ENCODE data around the gene GALT. TPM values are rescaled to one million over a fixed set of nuclear protein-coding genes. Genes with fewer than 3 reads are reported as not detected.

GALT gene
- total RNA-seq, 1 experiment from 2014 or later: 7.6 TPM

GRCh38 chr9:34629491-34629808 lies 17.0 kb upstream of the GALT start:
- peaks cover 14% of the 10 kb centered on the region for H3K27me3 ChIP-seq (ENCODE audit: low read length)
- no peaks in the 10 kb centered on the region for H4K20me1 ChIP-seq (ENCODE audit: low read length)
- H3K9me2 ChIP-seq (replicated peaks; ENCODE audit: low read length): no peaks in the 10 kb centered on the region
- BruUV-seq (replicated peaks): no TSS peak
- intact Hi-C loops (cut with micrococcal nuclease): no loop called here
- ATAC-seq (no peak), DNase-seq (no peak)
- POLR2A ChIA-PET (ENCODE audit: unreplicated experiment): no interaction called here
- no peaks in the 10 kb centered on the region for H3F3A ChIP-seq (ENCODE audit: low read length, unreplicated experiment)
- TF ChIP-seq, protein P1, sequence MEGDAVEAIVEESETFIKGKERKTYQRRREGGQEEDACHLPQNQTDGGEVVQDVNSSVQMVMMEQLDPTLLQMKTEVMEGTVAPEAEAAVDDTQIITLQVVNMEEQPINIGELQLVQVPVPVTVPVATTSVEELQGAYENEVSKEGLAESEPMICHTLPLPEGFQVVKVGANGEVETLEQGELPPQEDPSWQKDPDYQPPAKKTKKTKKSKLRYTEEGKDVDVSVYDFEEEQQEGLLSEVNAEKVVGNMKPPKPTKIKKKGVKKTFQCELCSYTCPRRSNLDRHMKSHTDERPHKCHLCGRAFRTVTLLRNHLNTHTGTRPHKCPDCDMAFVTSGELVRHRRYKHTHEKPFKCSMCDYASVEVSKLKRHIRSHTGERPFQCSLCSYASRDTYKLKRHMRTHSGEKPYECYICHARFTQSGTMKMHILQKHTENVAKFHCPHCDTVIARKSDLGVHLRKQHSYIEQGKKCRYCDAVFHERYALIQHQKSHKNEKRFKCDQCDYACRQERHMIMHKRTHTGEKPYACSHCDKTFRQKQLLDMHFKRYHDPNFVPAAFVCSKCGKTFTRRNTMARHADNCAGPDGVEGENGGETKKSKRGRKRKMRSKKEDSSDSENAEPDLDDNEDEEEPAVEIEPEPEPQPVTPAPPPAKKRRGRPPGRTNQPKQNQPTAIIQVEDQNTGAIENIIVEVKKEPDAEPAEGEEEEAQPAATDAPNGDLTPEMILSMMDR (conservative IDR thresholded peaks at IDR 0.05; ENCODE audit: low read depth, low read length): no peak
- H2AFZ ChIP-seq (ENCODE audit: low read length): no peak overlapping the region
- H3K4me3 ChIP-seq (ENCODE audit: low read length): peak overlapping the region; percentile 56; the same call in 1 of the 2 replicates
- no peaks in the 10 kb centered on the region for H3K36me3 ChIP-seq (ENCODE audit: low read depth, low read length)
- H3K27ac ChIP-seq (ENCODE audit: low read length): no peak overlapping the region
- no peaks in the 10 kb centered on the region for H3K79me2 ChIP-seq (ENCODE audit: low read length)
- CTCF ChIA-PET: interaction anchor here (1.2 kb wide), 1 partner anchor 17 kb away, joined by 4 read pairs; no protein-coding TSS in a partner anchor
- H3K4me2 ChIP-seq (ENCODE audit: low read length): peak overlapping the region; percentile 81
- H3K4me1 ChIP-seq (ENCODE audit: insufficient read depth, low read length): no peaks in the 10 kb centered on the region; the same call in 1 of the 2 replicates
- no peak overlapping the region for H3K9ac ChIP-seq (ENCODE audit: low read length)
- H3K9me3 ChIP-seq (ENCODE audit: low read length): no peaks in the 10 kb centered on the region

GRCh38 chr9:34630402-34631154 lies 15.9 kb upstream of the GALT start:
- Histone ChIP-seq H3K4me1 (ENCODE audit: insufficient read depth, low read length) (no peaks in the 10 kb centered on the region; the same call in 1 of the 2 replicates), H3K9me3 (ENCODE audit: low read length) (no peaks in the 10 kb centered on the region), H3F3A (ENCODE audit: low read length, unreplicated experiment) (no peaks in the 10 kb centered on the region), H3K4me2 (ENCODE audit: low read length) (no peak overlapping the region), H2AFZ (ENCODE audit: low read length) (no peak overlapping the region), H3K4me3 (ENCODE audit: low read length) (no peak overlapping the region), H3K36me3 (ENCODE audit: low read depth, low read length) (no peaks in the 10 kb centered on the region), H3K9ac (ENCODE audit: low read length) (no peak overlapping the region), H4K20me1 (ENCODE audit: low read length) (no peaks in the 10 kb centered on the region), H3K27me3 (ENCODE audit: low read length) (peaks cover 14% of the 10 kb centered on the region), H3K79me2 (ENCODE audit: low read length) (peaks cover 5% of the 10 kb centered on the region), H3K9me2 (replicated peaks; ENCODE audit: low read length) (no peaks in the 10 kb centered on the region), H3K27ac (ENCODE audit: low read length) (no peak overlapping the region)
- ChIA-PET POLR2A (ENCODE audit: unreplicated experiment) (no interaction called here), CTCF (no interaction called here)
- TF ChIP-seq EZH2phosphoT487 (IDR thresholded peaks at IDR 0.05; ENCODE audit: borderline replicate concordance, low read length) (no peak), EZH2 (IDR thresholded peaks at IDR 0.05; ENCODE audit: low read length, unreplicated experiment) (no peak)
- TF ChIP-seq, protein P1 (conservative IDR thresholded peaks at IDR 0.05; ENCODE audit: low read depth, low read length): no peak
- BruUV-seq (replicated peaks): no TSS peak
- intact Hi-C loops (cut with micrococcal nuclease): no loop called here
- DNase-seq: no peak
- no peak for ATAC-seq

DNA sequence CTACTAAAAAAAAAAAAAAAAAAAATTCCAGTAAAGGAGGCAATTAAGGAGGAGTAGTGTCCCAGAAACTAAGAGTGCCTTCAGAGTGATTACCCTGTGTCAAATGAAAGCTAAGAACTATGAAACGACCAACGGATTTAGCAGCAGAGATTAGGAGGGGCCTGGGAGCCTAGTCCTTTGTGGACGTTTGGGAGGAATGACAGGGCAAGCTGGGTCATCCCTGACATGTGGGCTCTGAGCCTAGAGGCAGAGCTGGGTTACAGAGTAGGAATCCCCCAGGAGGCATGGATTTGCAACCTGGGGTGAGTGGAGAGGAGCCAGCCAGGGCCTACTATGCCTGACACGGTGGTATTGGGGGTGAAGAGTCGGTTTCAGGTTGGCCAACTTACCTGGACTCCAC lies 13.3 kb upstream of the GALT start:
- Histone ChIP-seq H3K9me3 (ENCODE audit: low read length) (no peaks in the 10 kb centered on the region), H3K9ac (ENCODE audit: low read length) (no peak overlapping the region), H3K4me1 (ENCODE audit: insufficient read depth, low read length) (peaks cover 5% of the 10 kb centered on the region; the same call in 1 of the 2 replicates), H4K20me1 (ENCODE audit: low read length) (0 out of 2 replicates have a peak, but pooled peaks cover 4% of the 10 kb centered on the region), H2AFZ (ENCODE audit: low read length) (no peak overlapping the region), H3K27me3 (ENCODE audit: low read length) (peaks cover 12% of the 10 kb centered on the region), H3K4me3 (ENCODE audit: low read length) (no peak overlapping the region), H3K4me2 (ENCODE audit: low read length) (no peak overlapping the region), H3K9me2 (replicated peaks; ENCODE audit: low read length) (no peaks in the 10 kb centered on the region), H3K79me2 (ENCODE audit: low read length) (peaks cover 25% of the 10 kb centered on the region), H3K27ac (ENCODE audit: low read length) (no peak overlapping the region), H3F3A (ENCODE audit: low read length, unreplicated experiment) (no peaks in the 10 kb centered on the region), H3K36me3 (ENCODE audit: low read depth, low read length) (no peaks in the 10 kb centered on the region)
- no TSS peak for BruUV-seq (replicated peaks)
- intact Hi-C loops (cut with micrococcal nuclease): no loop called here
- ChIA-PET POLR2A (ENCODE audit: unreplicated experiment) (no interaction called here), CTCF (interaction anchor here (0.6 to 1.1 kb wide), 2 partner anchors 39 to 229 kb away, joined by 3 to 4 read pairs; no protein-coding TSS in a partner anchor)
- ATAC-seq (no peak), DNase-seq (no peak)
- TF ChIP-seq EZH2 (IDR thresholded peaks at IDR 0.05; ENCODE audit: low read length, unreplicated experiment) (no peak), EZH2phosphoT487 (IDR thresholded peaks at IDR 0.05; ENCODE audit: borderline replicate concordance, low read length) (no peak)
- TF ChIP-seq, protein P1 (conservative IDR thresholded peaks at IDR 0.05; ENCODE audit: low read depth, low read length): no peak

All from PC-3 (cell line).